GM06990 (cell line): Measurements from ENCODE around the gene SIX2.
A peak's percentile ranks its signal among the peaks of the same experiment; 100 is the strongest.

Experiments used
- DNase-seq: peaks from one replicate; pipeline ENCODE4 v3.0.0-alpha.2; 2011; ENCODE audit not compliant: insufficient read length; ENCODE audit errors: extremely low read depth
- H3K27me3 ChIP-seq: replicated peaks from 2 replicates; pipeline ENCODE4 v1.6.0; 2011; ENCODE audit warnings: low read length; ENCODE audit not compliant: control insufficient read depth, insufficient read depth
- H3K36me3 ChIP-seq: 2 replicates; pipeline ENCODE4 v1.5.1; 2011; ENCODE audit warnings: low read length; ENCODE audit not compliant: control insufficient read depth, insufficient read depth
- H3K4me3 ChIP-seq: replicated peaks from 2 replicates; pipeline ENCODE4 v1.5.1; 2011; ENCODE audit warnings: low read depth, mild to moderate bottlenecking, control low read depth, low read length
- CTCF ChIP-seq: IDR thresholded peaks from 2 replicates; pipeline ENCODE4 v1.5.1; 2011; ENCODE audit warnings: low read length, control low read depth, mild to moderate bottlenecking, inconsistent platforms; ENCODE audit not compliant: insufficient read depth, poor library complexity, severe bottlenecking

Gene SIX2

GRCh38 chr2:44974064-44974715, 35.1 kb downstream of the SIX2 start:
- Histone ChIP-seq H3K27me3 (no peaks in the 10 kb centered on the region), H3K36me3 (no peaks in the 10 kb centered on the region), H3K4me3 (no peak overlapping the region)
- TF ChIP-seq CTCF, result peak; percentile 58
- no peak for DNase-seq

- no peak for DNase-seq
- H3K27me3 ChIP-seq, result no peaks in the 10 kb centered on the region
- no peak for TF ChIP-seq CTCF
- H3K4me3 ChIP-seq, result peak overlapping the region; percentile 51
- H3K36me3 ChIP-seq, result no peaks in the 10 kb centered on the region
These were observed 36.3 kb downstream of the SIX2 start for GRCh38 chr2:44972771-44973535.

- Histone ChIP-seq H3K27me3 (no peaks in the 10 kb centered on the region), H3K4me3 (no peak overlapping the region), H3K36me3 (no peaks in the 10 kb centered on the region)
- no peak for DNase-seq
- TF ChIP-seq CTCF, result no peak
These were observed 38.3 kb downstream of the SIX2 start for GRCh38 chr2:44970846-44971450.

- no peak overlapping the region for H3K4me3 ChIP-seq
- no peaks in the 10 kb centered on the region for H3K27me3 ChIP-seq
- no peak for DNase-seq
- H3K36me3 ChIP-seq, result no peaks in the 10 kb centered on the region
- TF ChIP-seq CTCF, result no peak
These were observed 39.3 kb downstream of the SIX2 start for GRCh38 chr2:44969936-44970335.

GRCh38 chr2:44967727-44968432, 41.4 kb downstream of the SIX2 start:
- no peaks in the 10 kb centered on the region for H3K36me3 ChIP-seq
- H3K4me3 ChIP-seq, result no peak overlapping the region
- DNase-seq, result no peak
- TF ChIP-seq CTCF, result no peak
- H3K27me3 ChIP-seq, result no peaks in the 10 kb centered on the region
